Neural progenitor cell (in vitro differentiated cells): ENCODE data around the gene AUH. TPM values are rescaled to one million over a fixed set of nuclear protein-coding genes. Genes with fewer than 3 reads are reported as not detected.

Experiments
- DNase-seq: peaks from one replicate; pipeline ENCODE4 v3.0.0-alpha.2; 2016; ENCODE audit warnings: low spot score
- H2AFZ ChIP-seq: fragments of 200-600 bp; sonication (generic); replicated peaks from 2 replicates; pipeline ENCODE4 v1.6.1; 2016; ENCODE audit warnings: antibody characterized with exemption
- H3F3A ChIP-seq: fragments of 200-600 bp; sonication (generic); 2 replicates; pipeline ENCODE4 v1.6.1; 2016; ENCODE audit warnings: antibody characterized with exemption, low read depth
- H3K27ac ChIP-seq: fragments of 200-600 bp; sonication (generic); 2 replicates; pipeline ENCODE4 v1.5.1; 2016; ENCODE audit warnings: mild to moderate bottlenecking
- H3K27me3 ChIP-seq: fragments of 200-600 bp; sonication (generic); 2 replicates; pipeline ENCODE4 v1.6.1; 2016; ENCODE audit warnings: mild to moderate bottlenecking, moderate library complexity
- H3K36me3 ChIP-seq: fragments of 200-600 bp; sonication (generic); 2 replicates; pipeline ENCODE4 v1.5.1; 2016
- H3K4me1 ChIP-seq: fragments of 200-600 bp; sonication (generic); 2 replicates; pipeline ENCODE4 v1.6.1; 2016; ENCODE audit warnings: mixed run types
- H3K4me2 ChIP-seq: fragments of 200-600 bp; sonication (generic); 2 replicates; pipeline ENCODE4 v1.6.1; 2016
- H3K4me3 ChIP-seq: fragments of 200-600 bp; sonication (generic); 2 replicates; pipeline ENCODE4 v1.5.1; 2016
- H3K79me2 ChIP-seq: fragments of 200-600 bp; sonication (generic); 2 replicates; pipeline ENCODE4 v1.6.1; 2016; ENCODE audit warnings: low read depth
- H3K9ac ChIP-seq: fragments of 200-600 bp; sonication (generic); 2 replicates; pipeline ENCODE4 v1.6.1; 2016
- H3K9me3 ChIP-seq: fragments of 200-600 bp; sonication (generic); 2 replicates; pipeline ENCODE4 v1.5.1; 2016; ENCODE audit warnings: low read depth
- H4K20me1 ChIP-seq: fragments of 200-600 bp; sonication (generic); 2 replicates; pipeline ENCODE4 v1.6.1; 2016; ENCODE audit warnings: low read depth
- H3K27ac Mint-ChIP-seq: 3 replicates; pipeline ENCODE4 v1.8.0; 2021; ENCODE audit warnings: mixed read lengths
- H3K27me3 Mint-ChIP-seq: 2 replicates; pipeline ENCODE4 v1.8.0; 2022; ENCODE audit warnings: low read depth, mild to moderate bottlenecking, inconsistent platforms, moderate library complexity, mixed read lengths; ENCODE audit not compliant: insufficient read depth
- H3K36me3 Mint-ChIP-seq: 3 replicates; pipeline ENCODE4 v1.8.0; 2021; ENCODE audit warnings: mixed read lengths
- H3K4me1 Mint-ChIP-seq: 3 replicates; pipeline ENCODE4 v1.8.0; 2021; ENCODE audit warnings: mixed read lengths
- H3K4me3 Mint-ChIP-seq: 3 replicates; pipeline ENCODE4 v1.8.0; 2021; ENCODE audit warnings: mild to moderate bottlenecking, moderate library complexity, mixed read lengths
- H3K9me3 Mint-ChIP-seq: 3 replicates; pipeline ENCODE4 v1.8.0; 2020; ENCODE audit warnings: mixed read lengths
- EZH2 ChIP-seq: fragments of 200-600 bp; sonication (generic); IDR thresholded peaks from 2 replicates; pipeline ENCODE4 v1.6.1; 2017; ENCODE audit warnings: antibody characterized with exemption, mild to moderate bottlenecking, moderate library complexity
- EZH2phosphoT487 ChIP-seq: fragments of 200-600 bp; sonication (generic); IDR thresholded peaks from 2 replicates; pipeline ENCODE4 v1.6.1; 2017; ENCODE audit warnings: antibody characterized with exemption
- total RNA-seq: library from RNA; depleted of rRNA; stranded (reverse); fragments of >200 nt; gene quantifications from 2 replicates; pipeline ENCODE4 v1.2.3, GENCODE V29; 2015; ENCODE audit warnings: low replicate concordance
- TF ChIP-seq, protein P1 (sequence below): fragments of 200-600 bp; sonication (generic); IDR thresholded peaks from 2 replicates; pipeline ENCODE4 v1.5.1; 2017; ENCODE audit warnings: antibody characterized with exemption, mild to moderate bottlenecking

The AUH gene
- total RNA-seq, 1 donor from 2014 or later: 17.3 TPM

DNA sequence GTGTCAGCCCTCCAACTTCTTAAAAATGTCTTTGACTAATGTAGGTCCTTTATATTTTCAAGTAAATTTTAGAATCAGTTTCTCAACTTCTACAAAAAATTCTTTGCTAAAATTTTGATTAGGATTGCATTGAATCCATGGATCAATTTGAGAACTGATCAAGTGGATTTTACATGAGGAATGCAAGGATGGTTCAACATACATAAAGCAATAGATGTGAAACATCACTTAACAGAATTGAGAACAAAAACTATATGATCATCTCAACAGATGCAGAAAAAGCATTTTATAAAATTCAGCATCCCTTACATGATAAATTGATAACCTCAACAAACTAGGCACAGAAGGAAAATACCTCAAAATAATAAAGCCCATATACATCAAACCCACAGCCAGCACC, 190.8 kb downstream of the AUH start:
- no peak overlapping the region for H3K4me2 ChIP-seq
- no peak overlapping the region for H3K4me3 Mint-ChIP-seq
- no peak overlapping the region for H3K9ac ChIP-seq
- H3K27me3 ChIP-seq: no peaks in the 10 kb centered on the region
- no peaks in the 10 kb centered on the region for H3K4me1 ChIP-seq
- no peaks in the 10 kb centered on the region for H3K36me3 Mint-ChIP-seq
- no peak overlapping the region for H3K27ac ChIP-seq
- TF ChIP-seq EZH2: no peak
- no peak for TF ChIP-seq EZH2phosphoT487
- TF ChIP-seq, protein P1, sequence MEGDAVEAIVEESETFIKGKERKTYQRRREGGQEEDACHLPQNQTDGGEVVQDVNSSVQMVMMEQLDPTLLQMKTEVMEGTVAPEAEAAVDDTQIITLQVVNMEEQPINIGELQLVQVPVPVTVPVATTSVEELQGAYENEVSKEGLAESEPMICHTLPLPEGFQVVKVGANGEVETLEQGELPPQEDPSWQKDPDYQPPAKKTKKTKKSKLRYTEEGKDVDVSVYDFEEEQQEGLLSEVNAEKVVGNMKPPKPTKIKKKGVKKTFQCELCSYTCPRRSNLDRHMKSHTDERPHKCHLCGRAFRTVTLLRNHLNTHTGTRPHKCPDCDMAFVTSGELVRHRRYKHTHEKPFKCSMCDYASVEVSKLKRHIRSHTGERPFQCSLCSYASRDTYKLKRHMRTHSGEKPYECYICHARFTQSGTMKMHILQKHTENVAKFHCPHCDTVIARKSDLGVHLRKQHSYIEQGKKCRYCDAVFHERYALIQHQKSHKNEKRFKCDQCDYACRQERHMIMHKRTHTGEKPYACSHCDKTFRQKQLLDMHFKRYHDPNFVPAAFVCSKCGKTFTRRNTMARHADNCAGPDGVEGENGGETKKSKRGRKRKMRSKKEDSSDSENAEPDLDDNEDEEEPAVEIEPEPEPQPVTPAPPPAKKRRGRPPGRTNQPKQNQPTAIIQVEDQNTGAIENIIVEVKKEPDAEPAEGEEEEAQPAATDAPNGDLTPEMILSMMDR: no peak
- H3F3A ChIP-seq: no peaks in the 10 kb centered on the region
- no peaks in the 10 kb centered on the region for H4K20me1 ChIP-seq
- H3K4me1 Mint-ChIP-seq: peaks cover 9% of the 10 kb centered on the region
- H3K9me3 Mint-ChIP-seq: peaks cover 15% of the 10 kb centered on the region
- H2AFZ ChIP-seq: no peak overlapping the region
- no peak overlapping the region for H3K27ac Mint-ChIP-seq
- H3K36me3 ChIP-seq: peaks cover 6% of the 10 kb centered on the region
- no peak for DNase-seq
- H3K79me2 ChIP-seq: no peaks in the 10 kb centered on the region
- no peak overlapping the region for H3K4me3 ChIP-seq
- no peaks in the 10 kb centered on the region for H3K27me3 Mint-ChIP-seq
- peaks cover 15% of the 10 kb centered on the region for H3K9me3 ChIP-seq

DNA sequence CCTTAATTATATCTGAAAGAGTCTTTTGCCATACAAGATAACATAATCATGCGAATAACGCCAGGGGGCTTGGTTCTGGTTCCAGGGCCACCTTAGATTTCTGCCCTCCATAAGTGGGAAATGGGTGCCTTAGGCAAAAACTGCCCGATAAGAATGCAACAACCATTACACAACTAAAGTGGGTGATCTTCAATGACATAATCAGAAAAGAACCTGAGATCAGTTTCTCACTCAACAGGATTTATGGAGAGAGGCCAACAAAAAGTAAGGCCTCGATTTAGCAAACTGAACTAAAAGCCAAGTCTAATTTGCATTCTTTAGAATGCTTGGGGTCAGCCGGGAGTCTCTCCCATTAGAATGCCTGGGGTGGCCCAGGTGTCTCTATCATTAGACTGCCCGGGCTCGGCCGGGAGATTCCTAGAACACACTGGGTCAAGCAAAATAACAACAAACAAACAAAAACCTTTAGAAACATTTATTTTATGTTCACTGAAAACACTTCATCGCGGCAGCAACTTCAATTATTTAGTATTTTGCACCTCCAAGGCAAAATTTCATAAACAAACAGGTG, 194.8 kb downstream of the AUH start:
- H3K36me3 ChIP-seq: peaks cover 6% of the 10 kb centered on the region
- no peaks in the 10 kb centered on the region for H3K79me2 ChIP-seq
- H3K27ac ChIP-seq: no peak overlapping the region
- no peaks in the 10 kb centered on the region for H3K4me1 ChIP-seq
- no peaks in the 10 kb centered on the region for H3K36me3 Mint-ChIP-seq
- TF ChIP-seq EZH2phosphoT487 (no peak), EZH2 (no peak)
- TF ChIP-seq, protein P1: no peak
- peaks cover 15% of the 10 kb centered on the region for H3K9me3 ChIP-seq
- H3K4me3 Mint-ChIP-seq: no peak overlapping the region
- H3K9me3 Mint-ChIP-seq: peaks cover 15% of the 10 kb centered on the region
- H3K4me3 ChIP-seq: no peak overlapping the region
- no peak for DNase-seq
- H3K27me3 Mint-ChIP-seq: peaks cover 9% of the 10 kb centered on the region
- H3F3A ChIP-seq: no peaks in the 10 kb centered on the region
- no peak overlapping the region for H2AFZ ChIP-seq
- no peaks in the 10 kb centered on the region for H4K20me1 ChIP-seq
- H3K9ac ChIP-seq: no peak overlapping the region
- peaks cover 22% of the 10 kb centered on the region for H3K4me1 Mint-ChIP-seq
- H3K27me3 ChIP-seq: no peaks in the 10 kb centered on the region
- H3K27ac Mint-ChIP-seq: no peak overlapping the region
- H3K4me2 ChIP-seq: no peak overlapping the region

DNA sequence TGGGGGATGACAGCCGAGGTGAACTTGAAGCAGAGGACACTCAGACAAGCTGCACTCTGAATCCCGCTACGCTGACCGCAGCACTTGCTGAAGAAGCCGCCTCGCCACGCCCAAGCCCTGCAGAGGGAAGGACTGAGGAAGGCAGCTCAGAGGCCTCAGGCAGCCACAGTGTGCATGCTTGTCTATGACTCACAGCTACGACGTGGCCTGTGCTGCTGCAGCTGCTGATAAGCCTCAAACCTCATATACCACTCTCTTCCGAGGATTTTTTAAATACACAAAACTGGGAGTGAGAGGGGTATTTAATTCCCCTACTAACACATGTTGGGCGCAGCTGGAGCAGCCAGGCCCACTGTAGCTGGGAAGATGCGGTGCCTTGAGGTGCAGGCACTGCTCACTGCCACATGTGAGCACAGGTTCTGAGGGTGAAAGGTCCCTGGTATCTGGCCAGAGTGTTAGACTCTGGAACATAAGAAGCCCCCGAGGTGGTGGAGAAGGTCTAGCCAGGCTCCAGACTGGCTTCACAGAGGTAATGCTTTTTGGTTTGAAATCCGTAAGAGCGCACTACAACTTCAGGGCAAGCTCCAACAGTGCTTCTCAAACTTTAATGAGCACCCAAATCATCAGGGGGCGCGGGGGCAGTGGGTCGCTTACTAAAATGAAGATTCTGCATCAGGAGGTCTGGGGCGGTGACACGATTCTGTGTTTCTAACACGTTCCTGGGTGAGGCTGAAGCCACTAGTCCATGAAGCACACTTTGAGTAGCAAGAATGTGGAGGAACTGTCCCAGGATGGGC, 196.8 kb downstream of the AUH start:
- Histone ChIP-seq H2AFZ (no peak overlapping the region), H3K27me3 (no peaks in the 10 kb centered on the region), H3F3A (no peaks in the 10 kb centered on the region), H3K4me1 (no peaks in the 10 kb centered on the region), H3K4me3 (no peak overlapping the region), H3K9ac (no peak overlapping the region), H4K20me1 (no peaks in the 10 kb centered on the region), H3K27ac (no peak overlapping the region), H3K36me3 (no peaks in the 10 kb centered on the region), H3K9me3 (no peaks in the 10 kb centered on the region), H3K79me2 (no peaks in the 10 kb centered on the region), H3K4me2 (no peak overlapping the region)
- peak overlapping the region; percentile 72 for H3K27ac Mint-ChIP-seq
- H3K4me1 Mint-ChIP-seq: peaks cover 27% of the 10 kb centered on the region
- H3K27me3 Mint-ChIP-seq: peaks cover 9% of the 10 kb centered on the region
- H3K36me3 Mint-ChIP-seq: no peaks in the 10 kb centered on the region
- no peak for DNase-seq
- TF ChIP-seq, protein P1: no peak
- TF ChIP-seq EZH2phosphoT487: no peak
- TF ChIP-seq EZH2: no peak
- H3K4me3 Mint-ChIP-seq: no peak overlapping the region
- H3K9me3 Mint-ChIP-seq: no peaks in the 10 kb centered on the region

Other genes starting within 250 kb of the AUH start
- 17.0 and 22.3 TPM in 2 replicates for gene NFIL3, start 61.9 kb upstream of the AUH start, total RNA-seq